Neural cell (in vitro differentiated cells): ENCODE data around the gene BRD3OS. TPM values are rescaled to one million over a fixed set of nuclear protein-coding genes. Genes with fewer than 3 reads are reported as not detected.

Experiments
- H2AFZ ChIP-seq: fragments of 200-600, 300-800 bp; sonication (generic), shearing (Covaris generic); 2 replicates; pipeline ENCODE4 v1.6.0; 2014; ENCODE audit warnings: low read depth, mild to moderate bottlenecking, antibody characterized with exemption, low read length, moderate library complexity
- H3F3A ChIP-seq: fragments of 200-600 bp; shearing (Covaris generic); 2 replicates; pipeline ENCODE4 v1.6.1; 2016; ENCODE audit warnings: mild to moderate bottlenecking, moderate library complexity, mixed read lengths, antibody characterized with exemption, low read length; ENCODE audit not compliant: insufficient read depth, poor library complexity, severe bottlenecking
- H3K27ac ChIP-seq: fragments of 200-600, 300-800 bp; sonication (generic), shearing (Covaris generic); 2 replicates; pipeline ENCODE4 v1.5.1; 2014; ENCODE audit warnings: mild to moderate bottlenecking, low read length, moderate library complexity
- H3K27me3 ChIP-seq: fragments of 300-800, 200-600 bp; sonication (generic), shearing (Covaris generic); 2 replicates; pipeline ENCODE4 v1.6.0; 2014; ENCODE audit warnings: mild to moderate bottlenecking, low read depth, low read length, moderate library complexity; ENCODE audit not compliant: insufficient read depth
- H3K36me3 ChIP-seq: fragments of 300-800, 200-600 bp; sonication (generic), shearing (Covaris generic); 2 replicates; pipeline ENCODE4 v1.5.1; 2014; ENCODE audit warnings: mild to moderate bottlenecking, antibody characterized with exemption, low read length, moderate library complexity; ENCODE audit not compliant: insufficient read depth
- H3K4me2 ChIP-seq: fragments of 300-800, 200-600 bp; sonication (generic), shearing (Covaris generic); 2 replicates; pipeline ENCODE4 v1.6.0; 2014; ENCODE audit warnings: mild to moderate bottlenecking, low read length
- H3K4me3 ChIP-seq: fragments of 300-800, 200-600 bp; sonication (generic), shearing (Covaris generic); 2 replicates; pipeline ENCODE4 v1.5.1; 2014; ENCODE audit warnings: mild to moderate bottlenecking, low read length, moderate library complexity
- H3K79me2 ChIP-seq: fragments of 200-600 bp; shearing (Covaris generic); replicated peaks from 2 replicates; pipeline ENCODE4 v1.6.0; 2014; ENCODE audit warnings: mild to moderate bottlenecking, low read length, moderate library complexity; ENCODE audit not compliant: insufficient read depth
- H3K9ac ChIP-seq: fragments of 300-800, 200-600 bp; sonication (generic), shearing (Covaris generic); 2 replicates; pipeline ENCODE4 v1.6.1; 2016; ENCODE audit warnings: mild to moderate bottlenecking, low read length, mixed read lengths
- H3K9me2 ChIP-seq: fragments of 200-600 bp; shearing (Covaris generic); 2 replicates; pipeline ENCODE4 v1.6.1; 2016; ENCODE audit warnings: mild to moderate bottlenecking, low read length, mixed read lengths; ENCODE audit not compliant: insufficient read depth
- H3K9me3 ChIP-seq: fragments of 200-600, 300-800 bp; sonication (generic), shearing (Covaris generic); 2 replicates; pipeline ENCODE4 v1.6.1; 2016; ENCODE audit warnings: mild to moderate bottlenecking, mixed run types, low read length, moderate library complexity, mixed read lengths
- H4K20me1 ChIP-seq: fragments of 200-600 bp; shearing (Covaris generic); 2 replicates; pipeline ENCODE4 v1.6.1; 2016; ENCODE audit warnings: mild to moderate bottlenecking, mixed run types; ENCODE audit not compliant: insufficient read depth
- EP300 ChIP-seq: fragments of 450-650 bp; conservative IDR thresholded peaks from 2 replicates; pipeline ENCODE4 v1.6.1; 2014; ENCODE audit warnings: antibody characterized with exemption, mild to moderate bottlenecking, moderate library complexity; ENCODE audit not compliant: poor library complexity, severe bottlenecking
- EZH2 ChIP-seq: fragments of 200-600, 300-800 bp; shearing (Covaris generic), sonication (generic); IDR thresholded peaks from 2 replicates; pipeline ENCODE4 v1.6.1; 2014; ENCODE audit warnings: antibody characterized with exemption, low read length, borderline replicate concordance, mild to moderate bottlenecking; ENCODE audit not compliant: insufficient read depth, poor library complexity, severe bottlenecking
- MXI1 ChIP-seq: fragments of 450-650 bp; conservative IDR thresholded peaks from 2 replicates; pipeline ENCODE4 v1.6.1; 2014; ENCODE audit warnings: antibody characterized with exemption, mild to moderate bottlenecking; ENCODE audit not compliant: poor library complexity, severe bottlenecking
- POLR2AphosphoS5 ChIP-seq: IDR thresholded peaks from 2 replicates; pipeline ENCODE4 v1.6.1; 2012
- RAD21 ChIP-seq: fragments of 450-650 bp; conservative IDR thresholded peaks from 2 replicates; pipeline ENCODE4 v1.6.1; 2014; ENCODE audit warnings: antibody characterized with exemption, mild to moderate bottlenecking, moderate library complexity
- SMC3 ChIP-seq: fragments of 450-650 bp; conservative IDR thresholded peaks from 2 replicates; pipeline ENCODE4 v1.6.1; 2014; ENCODE audit warnings: antibody characterized with exemption, mild to moderate bottlenecking, moderate library complexity; ENCODE audit not compliant: poor library complexity
- TAF1 ChIP-seq: IDR thresholded peaks from 2 replicates; pipeline ENCODE4 v1.6.1; 2012; ENCODE audit warnings: low read depth
- polyA plus RNA-seq: library from polyadenylated mRNA; depleted of rRNA; stranded (reverse); fragments of >200 nt; gene quantifications from 2 replicates; pipeline ENCODE4 v1.2.3, GENCODE V29; 2014
- TF ChIP-seq, protein P1 (sequence below): fragments of 450-650 bp; IDR thresholded peaks from 2 replicates; pipeline ENCODE4 v1.5.1; 2014; ENCODE audit warnings: antibody characterized with exemption, mild to moderate bottlenecking, moderate library complexity; ENCODE audit not compliant: poor library complexity, severe bottlenecking
- TF ChIP-seq, protein P2 (sequence below): IDR thresholded peaks from 2 replicates; pipeline ENCODE4 v1.6.1; 2012; ENCODE audit warnings: borderline replicate concordance

Gene BRD3OS
- polyA plus RNA-seq, 1 donor from 2014 or later = 49.5 TPM

DNA sequence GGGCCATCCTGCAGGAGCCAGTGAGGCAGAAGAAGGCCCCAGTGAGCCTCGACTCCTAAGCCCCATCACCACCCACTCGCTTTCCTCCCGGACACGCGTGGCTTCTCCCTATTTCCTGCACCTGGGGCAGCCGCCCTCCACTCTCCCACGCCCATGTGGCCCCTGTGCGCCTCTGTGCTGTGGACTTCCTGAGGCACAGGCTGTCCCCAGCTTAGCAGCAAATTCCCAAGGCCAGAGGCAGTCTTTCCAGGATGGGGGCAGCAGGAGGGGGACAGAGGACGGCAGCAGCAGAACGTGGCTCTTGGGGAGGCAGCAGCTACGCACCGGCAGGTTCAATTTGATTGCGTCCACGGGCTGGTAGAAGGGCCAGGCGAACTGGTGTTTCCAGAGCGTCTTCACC, 27.7 kb downstream of the BRD3OS start:
- no peak overlapping the region for H3K4me3 ChIP-seq
- H3K9me2 ChIP-seq = no peaks in the 10 kb centered on the region
- H2AFZ ChIP-seq = no peak overlapping the region
- no peaks in the 10 kb centered on the region for H3K27me3 ChIP-seq
- H3K4me2 ChIP-seq = no peak overlapping the region
- H3K36me3 ChIP-seq = no peaks in the 10 kb centered on the region
- H3K27ac ChIP-seq = no peak overlapping the region
- H3K9me3 ChIP-seq = no peaks in the 10 kb centered on the region
- no peaks in the 10 kb centered on the region for H3F3A ChIP-seq
- peaks cover 53% of the 10 kb centered on the region for H4K20me1 ChIP-seq
- no peak for TF ChIP-seq MXI1
- no peak for TF ChIP-seq EZH2
- TF ChIP-seq, protein P1, sequence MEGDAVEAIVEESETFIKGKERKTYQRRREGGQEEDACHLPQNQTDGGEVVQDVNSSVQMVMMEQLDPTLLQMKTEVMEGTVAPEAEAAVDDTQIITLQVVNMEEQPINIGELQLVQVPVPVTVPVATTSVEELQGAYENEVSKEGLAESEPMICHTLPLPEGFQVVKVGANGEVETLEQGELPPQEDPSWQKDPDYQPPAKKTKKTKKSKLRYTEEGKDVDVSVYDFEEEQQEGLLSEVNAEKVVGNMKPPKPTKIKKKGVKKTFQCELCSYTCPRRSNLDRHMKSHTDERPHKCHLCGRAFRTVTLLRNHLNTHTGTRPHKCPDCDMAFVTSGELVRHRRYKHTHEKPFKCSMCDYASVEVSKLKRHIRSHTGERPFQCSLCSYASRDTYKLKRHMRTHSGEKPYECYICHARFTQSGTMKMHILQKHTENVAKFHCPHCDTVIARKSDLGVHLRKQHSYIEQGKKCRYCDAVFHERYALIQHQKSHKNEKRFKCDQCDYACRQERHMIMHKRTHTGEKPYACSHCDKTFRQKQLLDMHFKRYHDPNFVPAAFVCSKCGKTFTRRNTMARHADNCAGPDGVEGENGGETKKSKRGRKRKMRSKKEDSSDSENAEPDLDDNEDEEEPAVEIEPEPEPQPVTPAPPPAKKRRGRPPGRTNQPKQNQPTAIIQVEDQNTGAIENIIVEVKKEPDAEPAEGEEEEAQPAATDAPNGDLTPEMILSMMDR = no peak
- TF ChIP-seq TAF1 = no peak
- TF ChIP-seq EP300 = no peak
- TF ChIP-seq, protein P2, sequence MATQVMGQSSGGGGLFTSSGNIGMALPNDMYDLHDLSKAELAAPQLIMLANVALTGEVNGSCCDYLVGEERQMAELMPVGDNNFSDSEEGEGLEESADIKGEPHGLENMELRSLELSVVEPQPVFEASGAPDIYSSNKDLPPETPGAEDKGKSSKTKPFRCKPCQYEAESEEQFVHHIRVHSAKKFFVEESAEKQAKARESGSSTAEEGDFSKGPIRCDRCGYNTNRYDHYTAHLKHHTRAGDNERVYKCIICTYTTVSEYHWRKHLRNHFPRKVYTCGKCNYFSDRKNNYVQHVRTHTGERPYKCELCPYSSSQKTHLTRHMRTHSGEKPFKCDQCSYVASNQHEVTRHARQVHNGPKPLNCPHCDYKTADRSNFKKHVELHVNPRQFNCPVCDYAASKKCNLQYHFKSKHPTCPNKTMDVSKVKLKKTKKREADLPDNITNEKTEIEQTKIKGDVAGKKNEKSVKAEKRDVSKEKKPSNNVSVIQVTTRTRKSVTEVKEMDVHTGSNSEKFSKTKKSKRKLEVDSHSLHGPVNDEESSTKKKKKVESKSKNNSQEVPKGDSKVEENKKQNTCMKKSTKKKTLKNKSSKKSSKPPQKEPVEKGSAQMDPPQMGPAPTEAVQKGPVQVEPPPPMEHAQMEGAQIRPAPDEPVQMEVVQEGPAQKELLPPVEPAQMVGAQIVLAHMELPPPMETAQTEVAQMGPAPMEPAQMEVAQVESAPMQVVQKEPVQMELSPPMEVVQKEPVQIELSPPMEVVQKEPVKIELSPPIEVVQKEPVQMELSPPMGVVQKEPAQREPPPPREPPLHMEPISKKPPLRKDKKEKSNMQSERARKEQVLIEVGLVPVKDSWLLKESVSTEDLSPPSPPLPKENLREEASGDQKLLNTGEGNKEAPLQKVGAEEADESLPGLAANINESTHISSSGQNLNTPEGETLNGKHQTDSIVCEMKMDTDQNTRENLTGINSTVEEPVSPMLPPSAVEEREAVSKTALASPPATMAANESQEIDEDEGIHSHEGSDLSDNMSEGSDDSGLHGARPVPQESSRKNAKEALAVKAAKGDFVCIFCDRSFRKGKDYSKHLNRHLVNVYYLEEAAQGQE = no peak
- no peak for TF ChIP-seq POLR2AphosphoS5
- TF ChIP-seq SMC3 = no peak
- TF ChIP-seq RAD21 = no peak
- H3K79me2 ChIP-seq = peaks cover 38% of the 10 kb centered on the region
- no peak overlapping the region for H3K9ac ChIP-seq

DNA sequence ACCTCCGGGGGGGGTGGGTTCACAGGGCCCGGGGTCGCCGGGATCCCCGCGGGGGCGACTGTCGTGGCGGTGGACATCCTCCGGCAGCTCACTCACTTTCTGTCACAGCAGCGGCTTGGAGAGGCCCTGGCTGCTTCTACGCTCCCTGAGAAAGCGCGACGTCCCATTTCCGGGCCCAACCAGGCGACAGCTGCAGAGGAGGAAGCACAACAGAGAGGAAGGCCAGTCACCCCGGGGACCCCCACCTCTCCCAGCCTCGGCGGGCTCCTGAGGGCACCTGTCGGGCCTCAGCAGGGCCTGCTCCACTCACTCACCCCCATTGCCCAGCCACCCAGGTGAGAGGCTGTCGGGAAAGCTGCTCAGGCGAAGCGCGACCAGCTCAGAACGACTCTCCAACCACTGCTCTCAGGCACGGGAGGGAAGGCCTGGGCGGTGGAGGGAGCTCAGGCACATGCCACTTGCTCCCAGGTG, 28.2 kb downstream of the BRD3OS start:
- Histone ChIP-seq H3K36me3 (no peaks in the 10 kb centered on the region), H3K9me2 (no peaks in the 10 kb centered on the region), H3K79me2 (peaks cover 43% of the 10 kb centered on the region), H3K27ac (no peak overlapping the region), H2AFZ (no peak overlapping the region), H3F3A (no peaks in the 10 kb centered on the region), H3K27me3 (no peaks in the 10 kb centered on the region), H3K9me3 (no peaks in the 10 kb centered on the region), H4K20me1 (peaks cover 57% of the 10 kb centered on the region), H3K4me2 (no peak overlapping the region), H3K9ac (no peak overlapping the region), H3K4me3 (no peak overlapping the region)
- TF ChIP-seq, protein P2 = no peak
- TF ChIP-seq EP300 = no peak
- TF ChIP-seq SMC3 = no peak
- no peak for TF ChIP-seq EZH2
- TF ChIP-seq MXI1 = no peak
- TF ChIP-seq, protein P1 = no peak
- TF ChIP-seq TAF1 = no peak
- TF ChIP-seq POLR2AphosphoS5 = no peak
